Thoracic aorta (tissue), 2 donors: ENCODE results near the gene LTF. TPM values are rescaled to one million over a fixed set of nuclear protein-coding genes. Genes with fewer than 3 reads are reported as not detected.

Experiments used
- ATAC-seq: fragments of 150-250 bp; one replicate; pipeline ENCODE4 v1.8.0; 2017; ENCODE audit warnings: low read depth; ENCODE audit not compliant: insufficient number of reproducible peaks, low FRiP score
- DNase-seq: peaks from one replicate; pipeline ENCODE4 v3.0.0-alpha.2; 2020; ENCODE audit warnings: low spot score
- H3K27ac ChIP-seq, 2 donors: fragments of 200-600 bp; sonication (generic); 1 replicate in 1 of 2; 2 replicates in 1 of 2; pipeline ENCODE4 v1.5.1; 2016; ENCODE audit warnings: mild to moderate bottlenecking in 2 of 2, moderate library complexity in 2 of 2
- H3K27me3 ChIP-seq: fragments of 200-600 bp; sonication (generic); replicated peaks from 2 replicates; pipeline ENCODE4 v1.6.0; 2016; ENCODE audit warnings: mild to moderate bottlenecking; ENCODE audit not compliant: insufficient read depth
- H3K36me3 ChIP-seq: fragments of 200-600 bp; sonication (generic); one replicate; pipeline ENCODE4 v1.5.1; 2016
- H3K4me1 ChIP-seq, 2 donors: fragments of 200-600 bp; sonication (generic); 1 replicate in 1 of 2; 2 replicates in 1 of 2; pipeline versions ENCODE4 v1.5.1 to v1.6.0; 2016; ENCODE audit warnings: low read depth in 2 of 2, mild to moderate bottlenecking in 1 of 2; ENCODE audit not compliant: control insufficient read depth in 1 of 2
- H3K4me3 ChIP-seq: fragments of 200-600 bp; sonication (generic); 2 replicates; pipeline ENCODE4 v1.5.1; 2016; ENCODE audit warnings: mild to moderate bottlenecking
- H3K9me3 ChIP-seq: fragments of 200-600 bp; sonication (generic); 2 replicates; pipeline ENCODE4 v1.5.1; 2016
- total RNA-seq, 2 donors: library from RNA; depleted of rRNA; stranded (reverse); fragments of >200 nt; gene quantifications; one replicate each; pipeline versions ENCODE4 v1.1.0 to v1.2.3, GENCODE V29; 2016
- TF ChIP-seq, protein P1 (sequence below): fragments of 200-600 bp; sonication (generic); IDR thresholded peaks from one replicate; pipeline ENCODE4 v1.5.1; 2019; ENCODE audit warnings: antibody characterized with exemption

Gene LTF
- total RNA-seq, 2 donors from 2014 or later = 0.28 to 3.0 TPM

DNA sequence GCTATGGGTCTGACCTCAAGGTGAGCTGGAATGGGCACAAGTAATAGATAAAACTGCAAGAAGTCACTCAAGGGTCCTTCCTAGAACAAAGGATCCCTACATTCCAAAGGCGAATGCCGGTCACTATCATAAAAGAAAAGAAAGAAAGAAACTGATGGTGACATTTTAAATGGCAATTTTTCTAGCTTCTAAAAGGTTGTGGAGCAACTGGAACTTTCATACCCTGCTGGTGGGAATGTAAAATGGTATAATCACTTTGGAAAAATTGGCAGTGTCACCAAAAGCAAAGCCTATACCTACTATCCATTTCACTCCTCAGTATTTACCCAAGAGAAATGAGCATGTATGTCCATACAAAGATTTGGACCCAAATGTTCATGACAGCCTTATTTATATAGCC lies 53.4 kb downstream of the LTF start:
- ATAC-seq (no peak), DNase-seq (no peak)
- H3K36me3 ChIP-seq = no peaks in the 10 kb centered on the region
- H3K9me3 ChIP-seq = no peaks in the 10 kb centered on the region
- TF ChIP-seq, protein P1, sequence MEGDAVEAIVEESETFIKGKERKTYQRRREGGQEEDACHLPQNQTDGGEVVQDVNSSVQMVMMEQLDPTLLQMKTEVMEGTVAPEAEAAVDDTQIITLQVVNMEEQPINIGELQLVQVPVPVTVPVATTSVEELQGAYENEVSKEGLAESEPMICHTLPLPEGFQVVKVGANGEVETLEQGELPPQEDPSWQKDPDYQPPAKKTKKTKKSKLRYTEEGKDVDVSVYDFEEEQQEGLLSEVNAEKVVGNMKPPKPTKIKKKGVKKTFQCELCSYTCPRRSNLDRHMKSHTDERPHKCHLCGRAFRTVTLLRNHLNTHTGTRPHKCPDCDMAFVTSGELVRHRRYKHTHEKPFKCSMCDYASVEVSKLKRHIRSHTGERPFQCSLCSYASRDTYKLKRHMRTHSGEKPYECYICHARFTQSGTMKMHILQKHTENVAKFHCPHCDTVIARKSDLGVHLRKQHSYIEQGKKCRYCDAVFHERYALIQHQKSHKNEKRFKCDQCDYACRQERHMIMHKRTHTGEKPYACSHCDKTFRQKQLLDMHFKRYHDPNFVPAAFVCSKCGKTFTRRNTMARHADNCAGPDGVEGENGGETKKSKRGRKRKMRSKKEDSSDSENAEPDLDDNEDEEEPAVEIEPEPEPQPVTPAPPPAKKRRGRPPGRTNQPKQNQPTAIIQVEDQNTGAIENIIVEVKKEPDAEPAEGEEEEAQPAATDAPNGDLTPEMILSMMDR = no peak
- H3K27ac ChIP-seq = no peak overlapping the region
- H3K4me3 ChIP-seq = no peak overlapping the region
- H3K27me3 ChIP-seq = no peaks in the 10 kb centered on the region
- H3K4me1 ChIP-seq = peaks cover 0 to 9% of the 10 kb centered on the region in 2 donors

DNA sequence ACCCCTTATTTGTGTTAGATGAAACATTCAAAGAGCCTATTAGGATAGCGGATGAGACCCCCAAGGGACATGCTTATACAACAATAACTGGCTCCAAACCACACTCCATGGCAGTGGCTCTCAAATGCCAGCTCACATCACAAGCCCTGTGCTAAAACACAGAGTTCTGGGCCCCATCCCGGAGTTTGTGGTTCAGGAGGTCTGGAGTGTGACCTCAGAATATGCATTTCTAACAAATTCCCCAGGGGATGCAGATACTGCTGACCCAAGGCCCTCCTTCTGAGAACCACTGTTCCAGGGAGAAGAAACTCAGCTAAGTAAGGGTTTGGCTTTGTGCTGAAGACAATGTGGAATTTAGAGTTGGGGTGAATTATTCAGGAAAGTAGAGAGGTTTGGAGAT lies 54.0 kb downstream of the LTF start:
- Histone ChIP-seq H3K9me3 (no peaks in the 10 kb centered on the region), H3K4me3 (no peak overlapping the region), H3K27ac (no peak overlapping the region), H3K4me1 (peaks cover 4 to 15% of the 10 kb centered on the region in 2 donors), H3K36me3 (no peaks in the 10 kb centered on the region), H3K27me3 (no peaks in the 10 kb centered on the region)
- TF ChIP-seq, protein P1 = no peak
- no peak for ATAC-seq
- no peak for DNase-seq

DNA sequence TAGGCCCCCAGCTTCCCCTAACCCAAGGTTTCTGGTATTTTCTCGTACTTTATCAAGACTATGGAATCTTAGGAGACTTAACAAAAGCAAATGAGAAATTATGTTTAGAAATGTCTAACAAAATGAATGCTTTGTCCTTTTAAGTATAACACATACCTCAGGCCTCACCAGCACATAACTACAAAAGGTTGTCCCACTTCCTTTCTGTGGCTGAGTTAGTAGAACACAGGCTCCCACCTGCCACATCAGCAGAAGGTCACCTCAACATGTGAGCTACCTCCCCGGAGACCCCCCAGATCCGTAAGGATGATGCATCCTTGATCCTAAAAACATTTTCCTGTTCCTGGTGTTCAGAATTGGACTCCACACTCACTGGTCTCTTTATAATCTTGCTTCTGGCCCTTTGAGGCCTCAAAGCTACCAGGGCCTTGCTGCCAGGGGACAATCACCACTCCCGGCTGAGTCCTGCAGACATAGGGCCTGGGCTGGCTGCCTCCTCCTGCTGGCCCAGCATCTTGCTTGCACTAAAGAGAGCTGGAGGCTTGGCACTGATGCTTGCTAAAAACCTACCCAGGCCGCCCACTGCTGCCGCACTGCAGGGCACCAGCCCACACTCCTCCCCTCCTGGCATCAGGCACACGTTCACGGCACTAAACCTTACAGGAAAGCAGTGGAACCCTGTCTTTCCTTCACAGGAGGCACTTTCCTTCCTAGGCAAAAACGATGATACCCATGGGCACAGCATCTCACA lies 54.8 kb downstream of the LTF start:
- H3K27ac ChIP-seq = no peak overlapping the region
- TF ChIP-seq, protein P1 = no peak
- no peaks in the 10 kb centered on the region for H3K27me3 ChIP-seq
- no peak for DNase-seq
- H3K36me3 ChIP-seq = no peaks in the 10 kb centered on the region
- H3K9me3 ChIP-seq = no peaks in the 10 kb centered on the region
- peaks cover 8 to 22% of the 10 kb centered on the region in 2 donors for H3K4me1 ChIP-seq
- no peak overlapping the region for H3K4me3 ChIP-seq
- no peak for ATAC-seq

DNA sequence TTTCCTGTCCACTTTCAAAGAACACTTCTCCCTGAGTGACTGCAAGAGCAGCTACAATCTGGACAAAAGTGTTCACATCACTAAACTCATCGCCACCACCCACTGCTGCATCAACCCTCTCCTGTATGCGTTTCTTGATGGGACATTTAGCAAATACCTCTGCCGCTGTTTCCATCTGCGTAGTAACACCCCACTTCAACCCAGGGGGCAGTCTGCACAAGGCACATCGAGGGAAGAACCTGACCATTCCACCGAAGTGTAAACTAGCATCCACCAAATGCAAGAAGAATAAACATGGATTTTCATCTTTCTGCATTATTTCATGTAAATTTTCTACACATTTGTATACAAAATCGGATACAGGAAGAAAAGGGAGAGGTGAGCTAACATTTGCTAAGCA lies 55.9 kb downstream of the LTF start:
- DNase-seq (no peak), ATAC-seq (no peak)
- Histone ChIP-seq H3K4me3 (no peak overlapping the region), H3K9me3 (no peaks in the 10 kb centered on the region), H3K36me3 (no peaks in the 10 kb centered on the region), H3K4me1 (peaks cover 8 to 28% of the 10 kb centered on the region in 2 donors), H3K27me3 (no peaks in the 10 kb centered on the region), H3K27ac (no peak overlapping the region)
- TF ChIP-seq, protein P1 = no peak

DNA sequence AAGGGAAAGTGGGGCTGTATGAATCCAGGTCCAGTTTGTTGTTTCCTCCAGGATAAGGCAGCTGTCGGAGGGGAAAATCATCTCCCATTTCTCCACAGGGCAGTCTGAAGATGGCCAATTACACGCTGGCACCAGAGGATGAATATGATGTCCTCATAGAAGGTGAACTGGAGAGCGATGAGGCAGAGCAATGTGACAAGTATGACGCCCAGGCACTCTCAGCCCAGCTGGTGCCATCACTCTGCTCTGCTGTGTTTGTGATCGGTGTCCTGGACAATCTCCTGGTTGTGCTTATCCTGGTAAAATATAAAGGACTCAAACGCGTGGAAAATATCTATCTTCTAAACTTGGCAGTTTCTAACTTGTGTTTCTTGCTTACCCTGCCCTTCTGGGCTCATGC lies 56.7 kb downstream of the LTF start:
- no peaks in the 10 kb centered on the region for H3K27me3 ChIP-seq
- H3K27ac ChIP-seq = peak overlapping the region in 1 of 2 donors; percentile 70
- H3K4me3 ChIP-seq = peak overlapping the region; percentile 62
- no peaks in the 10 kb centered on the region for H3K9me3 ChIP-seq
- TF ChIP-seq, protein P1 = no peak
- no peaks in the 10 kb centered on the region for H3K36me3 ChIP-seq
- ATAC-seq = no peak
- DNase-seq = no peak
- peaks cover 8 to 26% of the 10 kb centered on the region in 2 donors for H3K4me1 ChIP-seq
